GM19438 (cell line): ENCODE data around the gene PLA2G4C.
"Not testable (repeated sequence)": the region's sequence is repeated elsewhere in the genome, so short reads cannot be mapped to it uniquely, and the experiment has no call there.

ENCODE experiments used
- ATAC-seq: cut with Tn5 transposase; IDR thresholded peaks from one replicate; pipeline ENCODE4 v1.9.1; 2021; ENCODE audit warnings: low read depth; ENCODE audit not compliant: unreplicated experiment

Gene PLA2G4C

DNA sequence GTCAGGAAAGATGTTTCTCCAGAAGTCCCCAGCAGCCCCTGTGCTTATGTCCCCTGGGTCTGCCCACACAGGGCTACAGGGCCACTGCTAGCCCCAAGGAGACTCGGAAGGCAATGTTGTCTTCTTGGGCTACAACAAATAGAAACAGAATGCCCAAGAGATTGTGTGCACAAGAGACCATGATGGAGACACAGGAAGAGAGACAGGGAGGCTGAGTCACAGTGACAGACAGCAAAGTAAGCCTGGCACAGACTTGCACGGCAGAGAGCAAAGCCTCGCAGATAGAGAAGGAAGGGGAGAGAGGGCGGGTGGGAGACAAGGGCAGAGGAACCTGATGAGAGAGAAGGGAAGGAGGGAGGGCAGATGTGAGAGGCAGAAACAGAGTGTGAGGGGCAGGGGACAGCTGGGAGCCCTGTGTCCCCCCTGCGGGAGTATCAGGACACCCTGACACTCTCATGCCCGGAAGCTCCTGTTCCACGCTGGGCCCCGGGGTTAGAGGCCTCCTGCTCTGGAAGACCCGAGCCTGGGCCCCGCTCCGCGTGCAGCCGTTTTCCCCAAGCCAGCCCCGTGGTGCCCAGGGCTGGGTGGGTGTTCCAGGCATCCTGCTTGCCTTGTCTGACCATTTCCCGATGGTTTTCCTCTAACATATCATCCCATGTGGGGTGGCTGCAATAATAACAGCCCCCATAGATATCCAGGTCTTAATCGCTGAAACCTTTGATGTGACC lies 2.7 kb upstream of the PLA2G4C start:
- no peak for ATAC-seq

DNA sequence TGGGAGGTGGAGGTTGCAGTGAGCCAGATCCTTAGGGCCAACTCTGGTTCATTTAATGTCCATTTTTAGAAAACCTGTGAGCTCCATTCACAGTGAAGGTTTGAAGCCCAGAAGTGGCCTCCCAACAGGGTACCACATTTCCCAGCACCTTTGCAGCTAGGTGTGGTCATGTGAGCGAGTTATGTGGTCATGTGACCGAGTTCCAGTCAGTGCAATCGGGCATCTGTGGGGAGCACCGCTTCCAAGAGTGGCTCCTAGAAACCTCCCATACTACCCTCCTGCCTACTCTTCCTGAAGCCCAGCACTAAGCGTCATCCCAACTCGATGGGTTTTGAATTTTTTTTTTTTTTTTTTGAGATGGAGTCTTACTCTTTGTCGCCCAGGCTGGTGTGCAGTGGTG lies 663 bp upstream of the PLA2G4C start:
- ATAC-seq = no peak

DNA sequence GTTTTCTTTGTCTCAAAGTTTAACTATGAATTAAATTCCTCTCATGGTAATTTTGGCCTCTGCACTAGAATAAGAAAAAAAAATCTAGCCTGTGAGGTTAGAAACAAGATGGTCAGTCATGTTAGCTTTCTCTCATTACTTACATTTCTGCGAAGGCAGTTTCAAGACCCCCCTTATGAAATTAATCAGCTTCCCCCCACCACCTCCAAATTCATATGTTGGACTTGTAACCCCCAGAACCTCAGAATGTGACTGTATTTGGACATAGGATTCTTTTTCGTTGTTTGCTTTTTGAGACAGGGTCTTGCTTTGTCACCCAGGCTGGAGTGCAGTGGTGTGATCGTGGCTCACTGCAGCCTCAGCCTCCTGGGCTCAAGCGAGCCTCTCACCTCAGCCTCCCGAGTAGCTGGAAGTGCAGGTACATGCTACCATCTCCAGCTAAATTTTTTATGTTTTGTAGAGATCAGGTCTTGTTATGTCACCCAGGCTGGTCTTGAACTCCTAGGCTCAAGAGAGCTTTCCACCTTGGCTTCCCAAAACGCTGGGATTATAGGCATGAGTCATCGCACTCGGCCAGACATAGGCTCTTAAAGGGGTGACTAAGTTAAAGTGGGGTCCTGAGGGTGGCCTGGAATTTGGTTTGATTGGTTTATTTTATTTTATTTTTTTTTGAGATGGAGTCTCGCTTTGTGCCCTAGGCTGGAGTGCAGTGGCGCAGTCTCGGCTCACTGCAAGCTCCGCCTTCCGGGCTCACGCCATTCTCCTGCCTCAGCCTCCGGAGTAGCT lies 1.4 kb downstream of the PLA2G4C start:
- ATAC-seq = no peak

DNA sequence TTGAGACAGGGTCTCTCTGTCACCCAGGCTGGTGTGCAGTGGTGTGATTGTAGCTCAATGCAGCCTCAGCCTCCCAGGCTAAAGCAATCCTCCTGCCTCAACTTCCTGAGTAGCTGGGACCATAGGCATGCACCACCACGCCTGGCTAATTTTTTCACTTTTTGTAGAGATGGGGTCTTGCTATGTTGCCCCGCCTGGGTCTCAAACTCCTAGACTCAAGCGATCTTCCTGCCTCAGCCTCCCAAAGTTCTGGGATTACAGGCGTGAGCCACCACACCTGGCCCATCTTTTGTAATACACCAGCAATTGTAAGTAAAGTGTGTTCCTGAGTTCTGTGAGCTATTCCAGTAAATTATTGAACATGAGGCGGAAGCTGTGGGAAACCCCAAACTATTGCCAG lies 6.7 kb downstream of the PLA2G4C start:
- no peak for ATAC-seq

DNA sequence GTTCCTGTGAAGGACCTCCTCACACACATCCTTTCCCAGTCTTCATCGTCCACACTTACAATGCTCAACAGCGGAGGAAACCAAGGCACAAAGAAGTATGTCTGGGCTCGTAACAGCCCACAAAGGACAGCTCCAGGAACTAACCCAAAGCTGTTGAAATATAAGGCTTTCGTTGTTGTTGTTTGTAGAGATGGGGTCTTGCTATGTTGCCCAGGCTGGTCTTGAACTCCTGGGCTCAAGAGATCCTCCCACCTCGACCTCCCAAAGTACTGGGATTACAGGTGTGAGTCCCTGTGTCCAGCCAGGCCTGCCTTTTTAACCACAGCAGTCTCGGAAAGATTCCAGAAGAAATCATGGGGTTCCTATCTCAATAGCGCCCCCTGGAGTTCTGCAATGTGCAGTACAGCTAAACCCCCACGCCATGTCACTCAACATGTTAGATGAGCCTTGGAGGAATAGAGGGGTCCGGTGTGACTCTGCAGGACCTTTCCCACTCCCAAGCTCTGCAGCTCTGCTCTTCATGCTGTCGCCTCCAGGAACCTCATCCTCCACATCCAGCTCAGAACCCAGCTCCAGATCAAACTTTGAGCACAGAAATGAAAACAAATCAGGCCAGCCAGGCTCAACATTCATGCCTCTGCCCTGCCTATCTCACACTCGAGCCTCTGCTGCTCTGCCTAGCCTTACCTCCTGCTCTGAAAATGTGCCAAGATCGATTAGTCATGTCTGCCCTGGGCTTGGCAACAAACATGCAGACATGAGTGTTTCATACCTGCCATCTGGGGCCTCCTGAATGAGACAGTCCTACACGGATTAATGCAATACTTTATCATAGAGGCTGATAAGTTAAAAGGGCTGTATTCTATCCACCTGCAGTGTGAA lies 7.5 kb downstream of the PLA2G4C start:
- ATAC-seq = no peak

DNA sequence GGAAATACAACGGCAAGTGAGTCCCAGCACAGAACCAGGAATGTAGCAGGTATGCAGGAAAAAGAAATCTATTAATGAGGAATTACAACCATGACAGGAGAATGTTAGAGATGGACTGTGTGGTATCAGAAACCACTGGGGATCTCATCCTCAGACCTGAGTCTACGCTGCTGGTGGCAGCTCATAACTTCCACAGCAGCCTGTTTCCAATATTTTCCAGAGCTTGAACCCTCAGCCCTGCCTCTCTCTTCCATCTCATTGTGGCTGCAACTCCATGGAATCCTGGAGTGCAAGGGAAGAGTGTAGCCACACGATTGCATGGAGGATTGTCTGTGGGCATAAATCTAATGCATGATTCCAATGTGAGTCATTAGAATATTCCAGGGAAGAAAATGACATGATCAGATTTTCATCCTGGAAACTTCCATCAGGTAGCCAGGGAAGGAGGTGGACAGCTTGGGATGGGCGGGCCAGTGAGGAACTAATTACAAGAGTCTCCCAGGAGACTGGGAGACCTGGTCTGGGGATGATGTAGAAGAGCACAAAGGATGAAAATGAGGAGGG lies 14.9 kb downstream of the PLA2G4C start:
- ATAC-seq = no peak

DNA sequence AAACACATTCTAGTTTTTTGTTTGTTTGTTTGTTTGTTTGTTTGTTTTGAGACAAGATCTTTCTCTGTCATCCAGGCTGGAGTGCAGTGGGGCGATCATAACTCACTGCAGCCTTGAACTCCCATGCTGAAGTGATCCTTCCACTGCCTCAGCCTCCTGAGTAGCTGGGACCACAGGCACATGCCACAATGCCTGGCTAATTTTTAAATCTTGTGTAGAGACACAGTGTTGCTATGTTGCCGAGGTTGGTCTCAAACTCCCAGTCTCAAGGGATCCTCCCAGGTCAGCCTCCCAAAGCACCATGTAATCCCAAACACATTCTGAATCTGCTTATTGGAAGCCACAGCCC lies 15.8 kb downstream of the PLA2G4C start:
- ATAC-seq = no peak

DNA sequence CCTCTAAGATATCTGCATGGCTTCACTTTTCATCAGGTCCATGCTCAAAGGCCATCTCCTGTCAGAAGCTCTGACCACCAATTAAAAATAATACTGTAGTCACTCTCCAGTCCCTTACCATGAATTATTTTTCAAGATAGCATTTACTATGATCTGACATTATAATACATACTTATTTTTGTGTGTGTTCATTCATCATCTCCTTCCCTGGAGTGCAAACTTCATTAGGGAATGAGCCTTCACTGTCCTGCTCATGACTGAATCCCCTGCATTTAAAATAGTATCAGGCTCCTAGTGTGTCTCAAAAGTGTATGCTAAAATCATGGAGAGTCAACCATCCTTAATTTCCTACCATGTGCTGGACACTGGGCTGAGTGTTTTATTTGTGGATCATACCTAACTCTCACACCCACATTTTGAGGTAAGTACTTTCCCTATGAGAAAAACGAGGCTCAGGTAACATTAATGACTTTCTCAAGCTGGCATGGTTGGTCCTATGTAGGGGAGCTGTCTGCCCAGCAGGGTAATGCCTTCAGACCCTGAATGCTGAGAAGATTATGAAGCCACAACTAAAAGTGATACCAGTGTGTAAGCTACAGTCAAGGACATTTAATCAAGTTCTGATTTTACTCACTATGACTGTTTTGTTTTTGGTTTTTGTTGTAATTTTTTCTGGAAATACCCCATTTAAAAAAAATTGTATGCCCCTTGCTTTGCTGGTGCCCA lies 16.3 kb downstream of the PLA2G4C start:
- no peak for ATAC-seq

DNA sequence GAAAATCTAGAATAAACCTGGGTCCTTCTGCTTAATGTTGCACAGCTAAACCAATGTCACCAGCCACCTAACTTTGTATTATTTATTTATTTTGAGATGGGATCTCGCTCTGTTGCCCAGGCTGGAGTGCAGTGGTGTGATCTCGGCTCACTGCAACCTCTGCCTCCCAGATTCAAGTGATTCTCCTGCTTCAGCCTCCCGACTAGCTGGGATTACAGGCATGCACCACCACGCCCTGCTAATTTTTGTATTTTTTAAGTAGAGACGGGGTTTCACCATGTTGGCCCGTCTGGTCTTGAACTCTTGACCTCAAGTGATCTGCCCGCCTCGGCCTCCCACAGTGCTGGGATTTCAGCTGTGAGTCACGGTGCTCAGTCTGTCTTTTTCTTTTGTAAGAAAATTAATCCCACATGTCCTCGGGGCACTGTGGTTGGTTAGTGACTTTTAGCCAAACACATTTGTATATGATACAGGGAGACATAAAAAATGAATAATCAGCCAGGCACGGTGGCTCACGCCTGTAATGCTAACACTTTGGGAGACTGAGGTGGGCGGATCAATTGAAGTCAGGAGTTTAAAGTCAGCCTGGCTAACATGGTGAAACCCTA lies 19.4 kb downstream of the PLA2G4C start:
- ATAC-seq = not testable (repeated sequence)

DNA sequence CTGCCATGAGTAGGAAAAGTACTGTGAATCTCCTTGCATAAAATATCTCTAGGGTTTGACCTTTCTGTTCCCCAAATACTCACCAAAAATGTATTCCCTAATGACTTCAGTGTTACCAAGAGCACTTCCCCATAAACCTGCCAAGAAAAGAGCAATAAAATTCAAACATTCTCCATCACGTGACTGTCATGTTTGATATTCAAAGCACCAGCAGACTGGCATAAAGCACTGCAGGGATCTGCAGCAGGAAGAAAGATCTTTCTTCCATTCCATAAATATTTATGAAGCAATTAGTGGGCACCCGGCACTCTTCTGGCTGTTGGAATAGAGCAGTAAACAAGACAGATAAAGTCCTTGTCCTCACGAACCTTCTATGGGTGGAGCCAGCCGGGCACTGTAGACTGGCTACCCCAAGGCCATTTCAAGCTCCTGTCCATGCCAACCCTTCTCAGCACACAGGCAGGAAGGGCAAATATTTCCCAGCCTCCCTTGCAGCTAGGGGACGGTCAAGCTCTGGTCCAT lies 20.3 kb downstream of the PLA2G4C start:
- ATAC-seq = no peak

DNA sequence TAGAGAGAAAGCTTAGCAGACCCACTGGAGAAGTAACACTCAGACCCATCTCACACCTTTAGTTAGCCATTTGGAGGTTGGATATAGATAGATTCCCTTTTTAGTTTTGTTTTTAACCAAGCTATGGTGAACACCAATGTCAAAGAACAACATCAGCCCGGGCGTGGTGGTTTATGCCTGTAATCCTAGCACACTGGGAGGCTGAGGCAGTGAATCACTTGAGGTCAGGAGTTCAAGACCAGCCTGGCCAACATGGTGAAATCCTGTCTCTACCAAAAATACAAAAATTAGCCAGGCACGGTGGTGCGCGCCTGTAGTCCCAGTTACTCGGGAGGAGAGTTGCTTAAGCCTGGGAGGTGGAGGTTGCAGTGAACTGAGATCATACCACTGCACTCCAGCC lies 21.6 kb downstream of the PLA2G4C start:
- ATAC-seq = not testable (repeated sequence)

DNA sequence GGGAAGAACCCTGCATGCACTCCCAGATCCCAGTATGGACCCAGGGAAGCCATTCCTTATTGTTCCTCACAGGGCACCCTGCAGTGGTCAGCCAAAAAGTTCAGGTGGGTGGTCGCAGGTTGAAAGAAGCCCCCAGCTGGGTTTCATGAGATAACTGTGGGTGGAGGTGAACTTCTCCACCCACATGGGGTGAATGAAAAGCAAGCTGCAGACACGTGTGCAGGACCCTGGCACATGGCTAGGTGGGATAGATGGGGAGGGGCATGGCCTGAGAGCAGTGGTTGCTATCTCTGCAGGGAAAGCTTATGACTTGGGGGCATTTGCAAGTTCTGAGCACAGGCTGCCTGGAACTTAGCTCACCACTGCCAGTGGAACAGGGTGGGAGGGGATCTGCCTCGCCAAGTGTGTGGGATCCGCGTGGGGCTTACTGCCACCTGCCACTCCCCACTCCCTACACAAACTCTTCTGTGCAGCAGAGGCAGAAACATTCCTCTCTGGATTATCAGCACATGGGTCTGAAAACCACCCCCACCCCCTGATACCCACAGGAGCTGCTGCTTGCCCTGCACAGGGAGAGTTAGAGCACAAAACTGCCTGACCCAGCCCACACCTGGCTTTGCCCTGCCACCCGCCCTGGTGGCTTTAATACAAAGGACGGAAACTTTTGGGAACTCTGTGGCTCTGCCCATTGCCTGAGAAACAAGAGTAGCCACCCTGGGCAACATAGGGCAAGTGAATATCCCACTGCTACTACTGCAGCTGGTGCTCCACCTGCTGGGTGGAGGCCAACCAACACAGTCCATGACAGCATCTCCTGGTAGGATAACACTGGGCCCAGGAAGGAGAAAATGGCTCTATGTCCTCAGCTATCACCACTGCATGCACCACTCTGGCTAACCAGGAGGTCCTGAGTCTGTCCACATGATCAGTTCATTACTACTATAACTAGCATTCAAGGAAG lies 24.4 kb downstream of the PLA2G4C start:
- ATAC-seq = no peak

DNA sequence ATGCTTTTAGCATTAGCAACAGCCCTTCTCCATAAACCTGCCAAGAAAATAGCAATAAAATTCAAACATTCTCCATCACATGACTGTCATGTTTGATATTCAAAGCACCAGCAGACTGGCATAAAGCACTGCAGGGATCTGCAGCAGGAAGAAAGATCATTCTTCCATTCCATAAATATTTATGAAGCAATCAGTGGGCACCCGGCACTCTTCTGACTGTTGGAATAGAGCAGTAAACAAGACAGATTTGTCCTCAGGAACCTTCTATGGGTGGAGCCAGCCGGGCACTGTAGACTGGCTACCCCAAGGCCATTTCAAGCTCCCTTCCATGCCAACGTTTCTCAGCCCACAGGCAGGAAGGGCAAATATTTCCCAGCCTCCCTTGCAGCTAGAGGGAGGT lies 25.5 kb downstream of the PLA2G4C start:
- ATAC-seq = no peak

DNA sequence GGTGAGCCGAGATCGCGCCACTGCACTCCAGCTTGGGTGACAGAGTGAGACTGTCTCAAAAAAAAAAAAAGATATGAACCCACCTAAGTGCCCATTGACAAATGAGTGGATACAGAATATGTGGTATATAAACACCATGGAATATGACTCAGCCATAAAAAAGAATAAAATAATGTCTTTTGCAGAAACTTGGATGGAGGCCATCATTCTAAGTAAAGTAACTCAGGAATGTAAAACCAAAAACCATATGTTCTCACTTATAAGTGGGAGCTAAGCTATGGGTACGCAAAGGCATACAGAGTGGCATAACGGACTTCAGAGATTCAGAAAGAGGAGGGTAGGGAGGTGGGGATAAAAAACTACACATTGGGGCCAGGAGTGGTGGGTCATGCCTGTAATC lies 29.5 kb downstream of the PLA2G4C start:
- no peak for ATAC-seq

DNA sequence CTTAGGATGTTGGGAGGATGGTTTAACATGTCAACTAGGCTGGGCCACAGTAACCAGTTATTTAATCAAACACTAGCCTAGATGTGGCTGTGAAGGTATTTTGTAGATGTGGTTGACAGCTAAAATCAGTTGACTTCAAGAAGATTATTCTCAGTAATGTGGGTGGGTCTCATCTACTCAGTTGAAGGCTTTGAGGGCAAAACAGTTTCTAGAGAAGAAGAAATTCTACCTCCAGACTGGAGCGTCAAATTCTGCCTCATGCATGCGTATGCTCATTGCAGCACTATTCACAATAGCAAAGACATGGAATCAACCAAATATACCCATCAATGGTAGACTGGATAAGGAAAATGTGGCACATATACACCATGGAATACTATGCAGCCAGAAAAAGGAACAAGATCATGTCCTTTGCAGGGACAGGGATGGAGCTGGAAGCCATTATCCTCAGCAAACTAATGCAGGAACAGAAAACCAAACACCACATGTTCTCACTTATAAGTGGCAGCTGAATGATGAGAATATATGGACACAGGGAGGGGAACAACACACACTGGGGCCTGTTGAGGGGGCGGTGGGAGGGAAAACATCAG lies 40.3 kb downstream of the PLA2G4C start:
- not testable (repeated sequence) for ATAC-seq

DNA sequence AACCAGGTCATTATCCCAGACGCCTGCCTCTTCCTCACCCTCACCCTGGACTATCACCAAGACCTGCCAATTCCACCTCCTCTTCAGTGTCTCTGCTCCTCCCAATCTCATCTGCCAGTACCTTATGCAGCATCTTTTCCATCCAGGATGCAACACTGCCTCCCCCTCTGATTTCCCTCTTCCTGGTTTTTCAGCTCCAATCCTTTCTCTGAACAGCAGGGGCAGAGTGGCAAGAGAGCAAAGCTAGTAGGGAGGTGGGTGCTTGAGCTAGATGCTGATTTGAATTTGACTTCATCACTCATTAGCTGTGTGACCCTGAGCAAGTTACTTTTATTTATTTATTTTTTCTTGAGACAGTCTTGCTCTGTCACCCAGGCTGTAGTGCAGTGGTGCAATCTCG lies 41.2 kb downstream of the PLA2G4C start:
- no peak for ATAC-seq

DNA sequence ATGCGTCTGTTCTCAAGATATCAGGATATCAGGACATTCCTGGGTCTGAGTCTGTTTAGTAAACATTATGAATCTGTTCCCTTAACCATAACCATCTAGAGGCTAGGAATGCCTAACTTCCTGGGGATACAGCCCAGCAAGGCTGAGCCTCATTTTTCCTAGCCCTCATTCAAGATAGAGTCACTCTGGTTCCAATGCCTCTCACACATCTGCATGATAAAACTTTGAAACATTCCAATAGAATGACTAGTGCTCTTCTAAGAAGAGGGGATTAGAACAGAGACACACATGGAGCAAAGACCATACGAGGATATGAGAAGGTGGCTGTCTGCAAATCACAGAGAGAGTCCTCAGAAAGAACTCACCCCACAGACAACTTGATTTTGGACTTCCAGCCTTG lies 46.1 kb downstream of the PLA2G4C start:
- ATAC-seq = no peak
